HepG2 (cell line): ENCODE data around the gene TOP2A. TPM values are rescaled to one million over a fixed set of nuclear protein-coding genes. Genes with fewer than 3 reads are reported as not detected.
A peak's percentile ranks its signal among the peaks of the same experiment; 100 is the strongest.

Source experiments
- ARNT ChIP-seq: fragments of 450-650 bp; IDR thresholded peaks from 2 replicates; pipeline ENCODE4 v1.6.1; 2017
- CAMTA2 ChIP-seq: sonication (generic); formaldehyde crosslinking; IDR thresholded peaks from 2 replicates; pipeline ENCODE4 v1.4.0; 2020; ENCODE audit warnings: mild to moderate bottlenecking, missing genetic modification reagents, borderline replicate concordance
- CBX5 ChIP-seq: sonication (generic); formaldehyde crosslinking; IDR thresholded peaks from 2 replicates; pipeline ENCODE4 v1.4.0; 2020; ENCODE audit warnings: missing genetic modification reagents, borderline replicate concordance
- HDAC2 ChIP-seq: sonication (generic); formaldehyde crosslinking; IDR thresholded peaks from 2 replicates; pipeline ENCODE4 v1.4.0; 2020; ENCODE audit warnings: missing genetic modification reagents
- MAFK ChIP-seq, 2 experiments: IDR thresholded peaks in 1 of 2; conservative IDR thresholded peaks in 1 of 2; 2 replicates each; pipeline ENCODE4 v1.6.1; 2011; ENCODE audit warnings: improper control_type of control experiment in 2 of 2, low read length in 2 of 2
- NFATC3 ChIP-seq: sonication (generic); formaldehyde crosslinking; IDR thresholded peaks from 2 replicates; pipeline ENCODE4 v1.5.1; 2020; ENCODE audit warnings: mild to moderate bottlenecking, missing genetic modification reagents
- PHB2 ChIP-seq: fragments of 450-650 bp; IDR thresholded peaks from 2 replicates; pipeline ENCODE4 v1.6.1; 2018; ENCODE audit not compliant: partially characterized antibody
- RAD21 ChIP-seq: fragments of 450-650 bp; formaldehyde crosslinking; IDR thresholded peaks from 2 replicates; pipeline ENCODE4 v1.5.0; 2020; ENCODE audit warnings: mild to moderate bottlenecking
- SRSF4 ChIP-seq: fragments of 200-400 bp; formaldehyde crosslinking; IDR thresholded peaks from one replicate; pipeline ENCODE4 v1.6.1; 2018; ENCODE audit warnings: mild to moderate bottlenecking, low read depth, low read length, moderate library complexity; ENCODE audit not compliant: poor library complexity, severe bottlenecking
- ZNF136 ChIP-seq: sonication (generic); formaldehyde crosslinking; IDR thresholded peaks from 2 replicates; pipeline ENCODE4 v1.8.1; 2022; ENCODE audit warnings: low read depth, mild to moderate bottlenecking, moderate library complexity, missing genetic modification reagents
- ZNF160 ChIP-seq: sonication (generic); formaldehyde crosslinking; IDR thresholded peaks from 2 replicates; pipeline ENCODE4 v1.8.0; 2022; ENCODE audit warnings: mild to moderate bottlenecking, inconsistent platforms, missing genetic modification reagents
- ZNF326 ChIP-seq: sonication (generic); formaldehyde crosslinking; IDR thresholded peaks from 2 replicates; pipeline ENCODE4 v1.4.0; 2020; ENCODE audit warnings: missing genetic modification reagents, borderline replicate concordance
- ZNF607 ChIP-seq: sonication (generic); formaldehyde crosslinking; IDR thresholded peaks from 2 replicates; pipeline ENCODE4 v1.5.1; 2020; ENCODE audit warnings: missing genetic modification reagents, mild to moderate bottlenecking, borderline replicate concordance
- ZNF7 ChIP-seq: IDR thresholded peaks from 2 replicates; pipeline ENCODE4 v1.6.1; 2016; ENCODE audit warnings: missing biosample characterization, missing genetic modification reagents
- ZNF83 ChIP-seq: sonication (generic); formaldehyde crosslinking; IDR thresholded peaks from 2 replicates; pipeline ENCODE4 v1.4.0; 2020; ENCODE audit warnings: missing genetic modification reagents, mild to moderate bottlenecking, borderline replicate concordance
- polyA plus RNA-seq, 8 experiments: library from polyadenylated mRNA; depleted of rRNA in 3 of 8; stranded (reverse) in 7 of 8; unstranded in 1 of 8; fragments of >200 nt; fragmentation: Illumina TruSeq in 4 of 8; extraction: Trizol in 4 of 8; gene quantifications; 2 replicates each; pipeline versions ENCODE4 v1.2.1 to v1.2.3, GENCODE V29; 2011 to 2016; ENCODE audit warnings: low read depth in 4 of 8, missing spikeins in 1 of 8, mixed read lengths in 1 of 8; ENCODE audit not compliant: insufficient read depth in 1 of 8
- total RNA-seq, 5 experiments: library from RNA; depleted of rRNA; stranded (reverse); fragments of >200 nt; fragmentation: Illumina TruSeq; extraction: Trizol; gene quantifications; 2 replicates each; pipeline ENCODE4 v1.2.3, GENCODE V29; 2016; ENCODE audit warnings: low read depth in 1 of 5
- TF ChIP-seq, protein P1 (sequence below): sonication (generic); formaldehyde crosslinking; IDR thresholded peaks from 2 replicates; pipeline ENCODE4; 2020; ENCODE audit warnings: missing genetic modification reagents, mild to moderate bottlenecking, borderline replicate concordance
- TF ChIP-seq, protein P2 (sequence below): sonication (generic); formaldehyde crosslinking; IDR thresholded peaks from 2 replicates; pipeline ENCODE4 v1.4.0; 2020; ENCODE audit warnings: mild to moderate bottlenecking, missing genetic modification reagents, borderline replicate concordance
- TF ChIP-seq, protein P3 (sequence below): sonication (generic); formaldehyde crosslinking; IDR thresholded peaks from 2 replicates; pipeline ENCODE4 v1.4.0; 2020; ENCODE audit warnings: mild to moderate bottlenecking, missing genetic modification reagents
- TF ChIP-seq, protein P4 (sequence below): sonication (generic); formaldehyde crosslinking; IDR thresholded peaks from 2 replicates; pipeline ENCODE4 v1.8.0; 2022; ENCODE audit warnings: mild to moderate bottlenecking, missing genetic modification reagents, moderate library complexity
- TF ChIP-seq, protein P5 (sequence below): IDR thresholded peaks from 2 replicates; pipeline ENCODE4 v1.6.1; 2016; ENCODE audit warnings: mild to moderate bottlenecking

TOP2A gene
- total and polyA plus RNA-seq, 2 of the 13 experiments (the other 11 are each of a cell fraction or from before 2014, with no cell fraction given), result 108 to 327 TPM

DNA sequence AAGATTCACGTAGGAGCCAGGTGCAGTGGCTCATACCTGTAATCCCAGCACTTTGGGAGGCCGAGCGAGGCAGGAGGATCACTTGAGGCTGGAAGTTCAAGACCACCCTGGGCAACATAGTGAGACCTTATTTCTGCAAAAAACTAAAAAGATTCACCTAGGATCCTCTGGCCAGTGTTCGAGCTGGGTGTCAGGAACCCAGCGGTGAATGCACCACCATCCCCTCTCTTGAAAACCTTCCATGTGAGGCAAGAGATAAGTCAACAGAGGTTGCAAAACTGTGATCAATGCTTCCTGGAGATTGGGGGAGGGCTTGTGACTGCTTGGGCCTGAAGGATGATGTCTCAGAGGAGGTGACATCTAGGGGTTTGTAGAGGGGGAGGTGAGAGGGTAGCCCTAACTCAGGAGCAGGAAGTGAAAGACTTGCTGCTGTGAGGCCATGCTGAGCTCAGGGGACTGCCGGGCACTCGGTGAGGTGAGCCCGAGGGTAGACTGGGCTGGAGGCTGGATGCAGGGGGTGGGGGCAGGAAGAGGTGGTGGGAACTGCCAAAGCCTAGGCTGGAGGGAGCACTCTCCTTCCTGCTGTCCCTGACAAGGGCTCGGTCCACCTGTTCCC, 64.8 kb downstream of the TOP2A start (continued):
- TF ChIP-seq PHB2 (no peak), ZNF160 (CRISPR knock-in tag) (peak; percentile 79; the same call in 1 of the 2 replicates), ZNF136 (no peak), MAFK (conservative IDR thresholded peaks at IDR 0.05 in 1 of 2, IDR thresholded peaks at IDR 0.05 in 1 of 2; ENCODE audit: low read length in 2 of 2) (no peak), RAD21 (no peak; the same call in 1 of the 2 replicates), CAMTA2 (CRISPR knock-in tag) (no peak), ZNF7 (no peak), ZNF326 (CRISPR knock-in tag) (no peak), ARNT (no peak), ZNF607 (CRISPR knock-in tag) (peak; percentile 47; the same call in 1 of the 2 replicates), ZNF83 (CRISPR knock-in tag) (no peak), SRSF4 (no peak), HDAC2 (peak; percentile 98), CBX5 (CRISPR knock-in tag) (peak; percentile 91), NFATC3 (CRISPR knock-in tag) (no peak)
- TF ChIP-seq, protein P1, sequence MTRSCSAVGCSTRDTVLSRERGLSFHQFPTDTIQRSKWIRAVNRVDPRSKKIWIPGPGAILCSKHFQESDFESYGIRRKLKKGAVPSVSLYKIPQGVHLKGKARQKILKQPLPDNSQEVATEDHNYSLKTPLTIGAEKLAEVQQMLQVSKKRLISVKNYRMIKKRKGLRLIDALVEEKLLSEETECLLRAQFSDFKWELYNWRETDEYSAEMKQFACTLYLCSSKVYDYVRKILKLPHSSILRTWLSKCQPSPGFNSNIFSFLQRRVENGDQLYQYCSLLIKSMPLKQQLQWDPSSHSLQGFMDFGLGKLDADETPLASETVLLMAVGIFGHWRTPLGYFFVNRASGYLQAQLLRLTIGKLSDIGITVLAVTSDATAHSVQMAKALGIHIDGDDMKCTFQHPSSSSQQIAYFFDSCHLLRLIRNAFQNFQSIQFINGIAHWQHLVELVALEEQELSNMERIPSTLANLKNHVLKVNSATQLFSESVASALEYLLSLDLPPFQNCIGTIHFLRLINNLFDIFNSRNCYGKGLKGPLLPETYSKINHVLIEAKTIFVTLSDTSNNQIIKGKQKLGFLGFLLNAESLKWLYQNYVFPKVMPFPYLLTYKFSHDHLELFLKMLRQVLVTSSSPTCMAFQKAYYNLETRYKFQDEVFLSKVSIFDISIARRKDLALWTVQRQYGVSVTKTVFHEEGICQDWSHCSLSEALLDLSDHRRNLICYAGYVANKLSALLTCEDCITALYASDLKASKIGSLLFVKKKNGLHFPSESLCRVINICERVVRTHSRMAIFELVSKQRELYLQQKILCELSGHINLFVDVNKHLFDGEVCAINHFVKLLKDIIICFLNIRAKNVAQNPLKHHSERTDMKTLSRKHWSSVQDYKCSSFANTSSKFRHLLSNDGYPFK, result 0 out of 2 replicates have a peak, but pooled peaks have one; percentile 20
- TF ChIP-seq, protein P2, sequence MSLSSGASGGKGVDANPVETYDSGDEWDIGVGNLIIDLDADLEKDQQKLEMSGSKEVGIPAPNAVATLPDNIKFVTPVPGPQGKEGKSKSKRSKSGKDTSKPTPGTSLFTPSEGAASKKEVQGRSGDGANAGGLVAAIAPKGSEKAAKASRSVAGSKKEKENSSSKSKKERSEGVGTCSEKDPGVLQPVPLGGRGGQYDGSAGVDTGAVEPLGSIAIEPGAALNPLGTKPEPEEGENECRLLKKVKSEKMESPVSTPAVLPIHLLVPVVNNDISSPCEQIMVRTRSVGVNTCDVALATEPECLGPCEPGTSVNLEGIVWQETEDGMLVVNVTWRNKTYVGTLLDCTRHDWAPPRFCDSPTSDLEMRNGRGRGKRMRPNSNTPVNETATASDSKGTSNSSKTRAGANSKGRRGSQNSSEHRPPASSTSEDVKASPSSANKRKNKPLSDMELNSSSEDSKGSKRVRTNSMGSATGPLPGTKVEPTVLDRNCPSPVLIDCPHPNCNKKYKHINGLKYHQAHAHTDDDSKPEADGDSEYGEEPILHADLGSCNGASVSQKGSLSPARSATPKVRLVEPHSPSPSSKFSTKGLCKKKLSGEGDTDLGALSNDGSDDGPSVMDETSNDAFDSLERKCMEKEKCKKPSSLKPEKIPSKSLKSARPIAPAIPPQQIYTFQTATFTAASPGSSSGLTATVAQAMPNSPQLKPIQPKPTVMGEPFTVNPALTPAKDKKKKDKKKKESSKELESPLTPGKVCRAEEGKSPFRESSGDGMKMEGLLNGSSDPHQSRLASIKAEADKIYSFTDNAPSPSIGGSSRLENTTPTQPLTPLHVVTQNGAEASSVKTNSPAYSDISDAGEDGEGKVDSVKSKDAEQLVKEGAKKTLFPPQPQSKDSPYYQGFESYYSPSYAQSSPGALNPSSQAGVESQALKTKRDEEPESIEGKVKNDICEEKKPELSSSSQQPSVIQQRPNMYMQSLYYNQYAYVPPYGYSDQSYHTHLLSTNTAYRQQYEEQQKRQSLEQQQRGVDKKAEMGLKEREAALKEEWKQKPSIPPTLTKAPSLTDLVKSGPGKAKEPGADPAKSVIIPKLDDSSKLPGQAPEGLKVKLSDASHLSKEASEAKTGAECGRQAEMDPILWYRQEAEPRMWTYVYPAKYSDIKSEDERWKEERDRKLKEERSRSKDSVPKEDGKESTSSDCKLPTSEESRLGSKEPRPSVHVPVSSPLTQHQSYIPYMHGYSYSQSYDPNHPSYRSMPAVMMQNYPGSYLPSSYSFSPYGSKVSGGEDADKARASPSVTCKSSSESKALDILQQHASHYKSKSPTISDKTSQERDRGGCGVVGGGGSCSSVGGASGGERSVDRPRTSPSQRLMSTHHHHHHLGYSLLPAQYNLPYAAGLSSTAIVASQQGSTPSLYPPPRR (CRISPR knock-in tag), result peak; percentile 91
- TF ChIP-seq, protein P3, sequence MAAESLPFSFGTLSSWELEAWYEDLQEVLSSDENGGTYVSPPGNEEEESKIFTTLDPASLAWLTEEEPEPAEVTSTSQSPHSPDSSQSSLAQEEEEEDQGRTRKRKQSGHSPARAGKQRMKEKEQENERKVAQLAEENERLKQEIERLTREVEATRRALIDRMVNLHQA, result no peak
- TF ChIP-seq, protein P4, sequence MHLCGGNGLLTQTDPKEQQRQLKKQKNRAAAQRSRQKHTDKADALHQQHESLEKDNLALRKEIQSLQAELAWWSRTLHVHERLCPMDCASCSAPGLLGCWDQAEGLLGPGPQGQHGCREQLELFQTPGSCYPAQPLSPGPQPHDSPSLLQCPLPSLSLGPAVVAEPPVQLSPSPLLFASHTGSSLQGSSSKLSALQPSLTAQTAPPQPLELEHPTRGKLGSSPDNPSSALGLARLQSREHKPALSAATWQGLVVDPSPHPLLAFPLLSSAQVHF (CRISPR knock-in tag), result no peak
- TF ChIP-seq, protein P5, sequence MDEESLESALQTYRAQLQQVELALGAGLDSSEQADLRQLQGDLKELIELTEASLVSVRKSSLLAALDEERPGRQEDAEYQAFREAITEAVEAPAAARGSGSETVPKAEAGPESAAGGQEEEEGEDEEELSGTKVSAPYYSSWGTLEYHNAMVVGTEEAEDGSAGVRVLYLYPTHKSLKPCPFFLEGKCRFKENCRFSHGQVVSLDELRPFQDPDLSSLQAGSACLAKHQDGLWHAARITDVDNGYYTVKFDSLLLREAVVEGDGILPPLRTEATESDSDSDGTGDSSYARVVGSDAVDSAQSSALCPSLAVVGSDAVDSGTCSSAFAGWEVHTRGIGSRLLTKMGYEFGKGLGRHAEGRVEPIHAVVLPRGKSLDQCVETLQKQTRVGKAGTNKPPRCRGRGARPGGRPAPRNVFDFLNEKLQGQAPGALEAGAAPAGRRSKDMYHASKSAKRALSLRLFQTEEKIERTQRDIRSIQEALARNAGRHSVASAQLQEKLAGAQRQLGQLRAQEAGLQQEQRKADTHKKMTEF, result peak; percentile 86
